ENCODE data around the gene RNU1-3.

Gene RNU1-3

GRCh38 chr1:16617114-16617631, 49.6 kb downstream of the RNU1-3 start:
- DNase-seq, result no peak
